Kidney (tissue), 14 donors: ENCODE measurements around the gene GRIN3A. TPM values are rescaled to one million over a fixed set of nuclear protein-coding genes. Genes with fewer than 3 reads are reported as not detected.

Experiments
- DNase-seq, 5 donors: peaks; one replicate each; pipeline ENCODE4 v3.0.0-alpha.2; 2013 to 2020
- FAIRE-seq: peaks from 2 replicates; lab custom pipeline; 2012; peaks lifted over from hg19 to GRCh38; lab: Jason Lieb, UNC
- H3K27ac ChIP-seq, 2 donors: one replicate each; pipeline ENCODE4 v1.7.0; 2013; ENCODE audit warnings: low read depth in 2 of 2, low read length in 2 of 2, inconsistent platforms in 1 of 2
- H3K27me3 ChIP-seq: one replicate; pipeline ENCODE4 v1.7.1; 2013; ENCODE audit warnings: low read length, inconsistent platforms; ENCODE audit not compliant: control insufficient read depth, insufficient read depth
- H3K36me3 ChIP-seq, 3 donors: one replicate each; pipeline versions ENCODE4 v1.7.0 to v1.7.1; 2013; ENCODE audit warnings: low read length in 3 of 3, control low read depth in 1 of 3, inconsistent platforms in 1 of 3; ENCODE audit not compliant: insufficient read depth in 3 of 3, control insufficient read depth in 2 of 3
- H3K4me1 ChIP-seq, 3 donors: one replicate each; pipeline versions ENCODE4 v1.7.0 to v1.7.1; 2013; ENCODE audit warnings: low read length in 3 of 3, inconsistent platforms in 1 of 3, low read depth in 1 of 3; ENCODE audit not compliant: control insufficient read depth in 2 of 3, insufficient read depth in 2 of 3
- H3K4me3 ChIP-seq, 3 donors: one replicate each; pipeline versions ENCODE4 v1.7.0 to v1.8.1; 2013; ENCODE audit warnings: low read length in 3 of 3, control low read depth in 1 of 3, inconsistent platforms in 1 of 3
- H3K9ac ChIP-seq, 3 donors: one replicate each; pipeline versions ENCODE4 v1.7.0 to v1.7.1; 2013; ENCODE audit warnings: low read length in 3 of 3, control low read depth in 1 of 3, inconsistent platforms in 1 of 3
- H3K9me3 ChIP-seq, 3 donors: one replicate each; pipeline versions ENCODE4 v1.7.0 to v1.7.1; 2013; ENCODE audit warnings: low read length in 3 of 3, control low read depth in 1 of 3, inconsistent platforms in 1 of 3; ENCODE audit not compliant: control insufficient read depth in 2 of 3, insufficient read depth in 1 of 3
- intact Hi-C: fragments of 100-400 bp; cut with DNase I; formaldehyde crosslinking; loops from one replicate; pipeline ENCODE4 v1.11.1; 2022
- polyA plus RNA-seq: library from polyadenylated mRNA; stranded (reverse); fragments of 350-450 nt; fragmentation: Illumina TruSeq; extraction: RNeasy Lipid Tissue Mini Kit (QIAGEN cat#74804); gene quantifications from one replicate; pipeline ENCODE4 v1.2.3, GENCODE V29; 2014; ENCODE audit warnings: low read depth, low replicate concordance; ENCODE audit not compliant: insufficient read depth
- total RNA-seq: library from RNA; stranded (reverse); fragmentation: NEBNext Ultra II Directional; extraction: Animal tissue kit (Norgen Biotek cat#: 25700); gene quantifications from one replicate; pipeline ENCODE4 v1.2.1, GENCODE V29; 2021
- TF ChIP-seq, protein P1 (sequence below): IDR thresholded peaks from 3 replicates; pipeline ENCODE4 v1.5.1; 2012; ENCODE audit warnings: mild to moderate bottlenecking, moderate library complexity, borderline replicate concordance; ENCODE audit not compliant: insufficient read depth; ENCODE audit errors: extremely low read depth
- donor health status: control.
- donor health status: control.
- donor health status: control.
- donor health status: control.
- donor health status: control.
- donor health status: DM: yes; HTN: yes; CAD: no.
- donor health status: Normal renal cell carcinoma (clear cell type).

Gene GRIN3A
- total and polyA plus RNA-seq, 2 donors from 2014 or later, result 0.03 to 0.06 TPM

DNA sequence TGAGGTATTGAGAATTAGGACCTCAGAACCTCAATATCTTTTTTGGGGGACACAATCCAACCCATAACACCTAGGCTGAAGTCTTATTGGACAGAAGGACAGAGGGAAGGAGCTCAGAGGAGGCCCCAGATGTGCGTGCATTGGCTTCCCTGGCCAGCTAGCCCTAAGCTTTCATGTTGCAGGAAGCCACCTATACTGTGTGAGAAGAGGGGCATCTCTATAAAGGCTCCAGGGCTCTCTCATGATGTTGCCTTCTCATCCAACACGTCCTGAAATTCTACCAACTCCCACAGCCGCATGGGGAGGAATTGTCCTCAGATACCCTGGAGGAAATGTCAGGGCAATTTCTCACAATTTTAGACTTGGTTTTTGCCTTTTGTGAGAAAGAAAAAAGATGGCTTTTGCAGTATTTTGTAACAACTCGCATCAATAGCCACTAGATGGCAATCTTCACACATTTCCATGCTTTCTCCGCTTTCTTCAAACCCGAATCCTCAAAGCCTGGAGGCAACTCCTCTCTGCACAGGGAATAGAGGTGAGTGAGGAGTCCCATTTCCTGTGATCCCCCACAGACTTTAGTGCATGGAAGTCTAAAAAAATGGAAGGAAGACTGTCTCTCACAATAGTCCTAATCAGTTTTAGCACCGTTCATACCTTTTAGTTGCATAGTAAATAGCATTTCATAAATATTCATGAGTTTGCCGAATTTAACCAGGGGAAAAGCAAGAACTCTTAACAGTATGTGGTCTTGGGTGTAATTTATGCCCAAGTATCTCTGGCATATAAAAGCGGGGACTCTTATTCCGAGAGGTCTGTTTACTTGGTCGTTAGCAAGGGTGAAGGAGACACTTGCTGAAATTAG, 136.3 kb downstream of the GRIN3A start:
- H3K27ac ChIP-seq, result no peak overlapping the region
- TF ChIP-seq, protein P1, sequence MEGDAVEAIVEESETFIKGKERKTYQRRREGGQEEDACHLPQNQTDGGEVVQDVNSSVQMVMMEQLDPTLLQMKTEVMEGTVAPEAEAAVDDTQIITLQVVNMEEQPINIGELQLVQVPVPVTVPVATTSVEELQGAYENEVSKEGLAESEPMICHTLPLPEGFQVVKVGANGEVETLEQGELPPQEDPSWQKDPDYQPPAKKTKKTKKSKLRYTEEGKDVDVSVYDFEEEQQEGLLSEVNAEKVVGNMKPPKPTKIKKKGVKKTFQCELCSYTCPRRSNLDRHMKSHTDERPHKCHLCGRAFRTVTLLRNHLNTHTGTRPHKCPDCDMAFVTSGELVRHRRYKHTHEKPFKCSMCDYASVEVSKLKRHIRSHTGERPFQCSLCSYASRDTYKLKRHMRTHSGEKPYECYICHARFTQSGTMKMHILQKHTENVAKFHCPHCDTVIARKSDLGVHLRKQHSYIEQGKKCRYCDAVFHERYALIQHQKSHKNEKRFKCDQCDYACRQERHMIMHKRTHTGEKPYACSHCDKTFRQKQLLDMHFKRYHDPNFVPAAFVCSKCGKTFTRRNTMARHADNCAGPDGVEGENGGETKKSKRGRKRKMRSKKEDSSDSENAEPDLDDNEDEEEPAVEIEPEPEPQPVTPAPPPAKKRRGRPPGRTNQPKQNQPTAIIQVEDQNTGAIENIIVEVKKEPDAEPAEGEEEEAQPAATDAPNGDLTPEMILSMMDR, result peak; percentile 48
- no peak overlapping the region for H3K9ac ChIP-seq
- no peaks in the 10 kb centered on the region for H3K9me3 ChIP-seq
- H3K27me3 ChIP-seq, result no peaks in the 10 kb centered on the region
- peak in 3 of 5 donors; percentile 35 to 84 (median 74) for DNase-seq
- no peak overlapping the region for H3K4me3 ChIP-seq
- H3K4me1 ChIP-seq, result peaks cover 0 to 2% (median 0%) of the 10 kb centered on the region in 3 donors
- intact Hi-C loops, result no loop called here
- no peaks in the 10 kb centered on the region for H3K36me3 ChIP-seq
- peak; percentile 15 for FAIRE-seq

- DNase-seq, result no peak
- Histone ChIP-seq H3K36me3 (no peaks in the 10 kb centered on the region), H3K27ac (no peak within 1 kb of the TSS), H3K4me3 (no peak within 1 kb of the TSS), H3K27me3 (no peaks in the 10 kb centered on the region), H3K4me1 (no peaks in the 10 kb centered on the region), H3K9ac (no peak within 1 kb of the TSS), H3K9me3 (no peaks in the 10 kb centered on the region)
- intact Hi-C loops, result no loop called here
- TF ChIP-seq, protein P1, result no peak
- FAIRE-seq, result no peak
Observed at GRCh38 chr9:101594796-101595195, 143.7 kb downstream of the GRIN3A start, which contains the start of gene PPP3R2. PPP3R2 (minus strand) TSS chr9:101594969; CDS start chr9:101594921, 48 bp downstream.

GRCh38 chr9:101593345-101593744, 145.1 kb downstream of the GRIN3A start:
- Histone ChIP-seq H3K4me1 (no peaks in the 10 kb centered on the region), H3K4me3 (no peak overlapping the region), H3K9ac (no peak overlapping the region), H3K36me3 (no peaks in the 10 kb centered on the region), H3K27me3 (no peaks in the 10 kb centered on the region), H3K9me3 (no peaks in the 10 kb centered on the region), H3K27ac (no peak overlapping the region)
- intact Hi-C loops, result no loop called here
- TF ChIP-seq, protein P1, result no peak
- no peak for FAIRE-seq
- no peak for DNase-seq
